AG09309 (cell line): ENCODE data around the gene MAN1A1.

Source experiments
- DNase-seq: peaks from one replicate; pipeline ENCODE4 v3.0.0-alpha.2; 2010; ENCODE audit warnings: low read depth
- H3K4me3 ChIP-seq: 2 replicates; pipeline ENCODE4 v1.5.1; 2011; ENCODE audit warnings: mild to moderate bottlenecking, low read depth, low read length, moderate library complexity; ENCODE audit not compliant: control insufficient read depth
- CTCF ChIP-seq: IDR thresholded peaks from 2 replicates; pipeline ENCODE4 v1.5.1; 2011; ENCODE audit warnings: mild to moderate bottlenecking, low read depth, low read length, inconsistent platforms; ENCODE audit not compliant: insufficient read depth, control insufficient read depth; ENCODE audit errors: missing control alignments

Gene MAN1A1

GRCh38 chr6:119334535-119335264 lies 14.9 kb downstream of the MAN1A1 start:
- H3K4me3 ChIP-seq, result no peak overlapping the region
- TF ChIP-seq CTCF, result no peak
- DNase-seq, result no peak

GRCh38 chr6:119333707-119334295 lies 15.8 kb downstream of the MAN1A1 start:
- H3K4me3 ChIP-seq, result no peak overlapping the region
- DNase-seq, result no peak
- peak; percentile 17 for TF ChIP-seq CTCF

GRCh38 chr6:119333063-119333609 lies 16.4 kb downstream of the MAN1A1 start:
- TF ChIP-seq CTCF, result no peak
- DNase-seq, result no peak
- H3K4me3 ChIP-seq, result no peak overlapping the region

GRCh38 chr6:119331663-119332286 lies 17.8 kb downstream of the MAN1A1 start:
- no peak for TF ChIP-seq CTCF
- no peak for DNase-seq
- H3K4me3 ChIP-seq, result no peak overlapping the region

GRCh38 chr6:119330520-119331113 lies 18.9 kb downstream of the MAN1A1 start:
- TF ChIP-seq CTCF, result no peak
- no peak overlapping the region for H3K4me3 ChIP-seq
- DNase-seq, result no peak

- TF ChIP-seq CTCF, result no peak
- no peak for DNase-seq
- no peak overlapping the region for H3K4me3 ChIP-seq
Measured at GRCh38 chr6:119329794-119330180, 19.8 kb downstream of the MAN1A1 start.
